Medulla oblongata (tissue), 1 donor: Measurements from ENCODE around the gene MAZ.
"Not testable (repeated sequence)": the region's sequence is repeated elsewhere in the genome, so short reads cannot be mapped to it uniquely, and the experiment has no call there.

Experiments
- DNase-seq: peaks from one replicate; pipeline ENCODE4 v3.0.0-alpha.2; 2015; ENCODE audit errors: extremely low spot score

The MAZ gene

GRCh38 chr16:29806099-29806579 lies at the start of gene MAZ:
MAZ (plus strand) TSS chr16:29806529; CDS start chr16:29806702, 173 bp downstream.
- no peak for DNase-seq

GRCh38 chr16:29756654-29757053 lies 49.7 kb upstream of the MAZ start:
- DNase-seq = no peak

- not testable (repeated sequence) for DNase-seq
Measured at GRCh38 chr16:29757086-29757485, 49.2 kb upstream of the MAZ start.

GRCh38 chr16:29757950-29758466 lies 48.3 kb upstream of the MAZ start:
- no peak for DNase-seq

- no peak for DNase-seq
Measured at GRCh38 chr16:29760567-29761279, 45.6 kb upstream of the MAZ start.

- DNase-seq = not testable (repeated sequence)
Measured at GRCh38 chr16:29761280-29761651, 45.1 kb upstream of the MAZ start.

- DNase-seq = no peak
Measured at GRCh38 chr16:29761882-29762281, 44.4 kb upstream of the MAZ start.

GRCh38 chr16:29763326-29763725 lies 43.0 kb upstream of the MAZ start:
- no peak for DNase-seq

- no peak for DNase-seq
Measured at GRCh38 chr16:29765167-29766032, 40.9 kb upstream of the MAZ start.

- DNase-seq = no peak
Measured at GRCh38 chr16:29766571-29766970, 39.8 kb upstream of the MAZ start.

GRCh38 chr16:29767062-29767461 lies 39.3 kb upstream of the MAZ start:
- DNase-seq = no peak

GRCh38 chr16:29769507-29769906 lies 36.8 kb upstream of the MAZ start:
- no peak for DNase-seq

GRCh38 chr16:29770250-29770929 lies 35.9 kb upstream of the MAZ start:
- no peak for DNase-seq

- not testable (repeated sequence) for DNase-seq
Measured at GRCh38 chr16:29772330-29772729, 34.0 kb upstream of the MAZ start.

GRCh38 chr16:29774730-29775129 lies 31.6 kb upstream of the MAZ start:
- DNase-seq = no peak

- DNase-seq = no peak
Measured at GRCh38 chr16:29775742-29776408, 30.5 kb upstream of the MAZ start.

GRCh38 chr16:29777576-29778350 lies 28.6 kb upstream of the MAZ start, which contains the start of gene ZG16:
ZG16 (plus strand) TSS chr16:29778256; CDS start chr16:29779267, 1,011 bp downstream.
- no peak for DNase-seq

GRCh38 chr16:29779474-29779873 lies 26.9 kb upstream of the MAZ start:
- DNase-seq = no peak

GRCh38 chr16:29783094-29783953 lies 23.0 kb upstream of the MAZ start:
- DNase-seq = not testable (repeated sequence)

- no peak for DNase-seq
Measured at GRCh38 chr16:29784157-29784556, 22.2 kb upstream of the MAZ start.
